CD14-positive monocyte (primary cell): ENCODE data around the gene TSHZ2. TPM values are rescaled to one million over a fixed set of nuclear protein-coding genes. Genes with fewer than 3 reads are reported as not detected.

Source experiments
- DNase-seq, 3 donors: peaks; one replicate each; pipeline ENCODE4 v3.0.0-alpha.2; 2011 to 2022
- H2AFZ ChIP-seq: 2 replicates; pipeline ENCODE4 v1.6.0; 2012; ENCODE audit warnings: mild to moderate bottlenecking, low read depth, low read length, inconsistent platforms; ENCODE audit not compliant: insufficient read depth, poor library complexity, severe bottlenecking
- H3K27ac ChIP-seq, 2 donors: 1 replicate in 1 of 2; 2 replicates in 1 of 2; pipeline ENCODE4 v1.5.1; 2012 to 2013; ENCODE audit warnings: low read length in 2 of 2, control low read depth in 1 of 2, inconsistent platforms in 1 of 2, low read depth in 1 of 2, mild to moderate bottlenecking in 1 of 2
- H3K27me3 ChIP-seq, 2 donors: one replicate each; pipeline versions ENCODE4 v1.6.0 to v1.6.1; 2011 to 2013; ENCODE audit warnings: low read length in 2 of 2; ENCODE audit not compliant: control insufficient read depth in 2 of 2, insufficient read depth in 2 of 2
- H3K36me3 ChIP-seq, 2 donors: replicated peaks in 1 of 2; 1 replicate in 1 of 2; 2 replicates in 1 of 2; pipeline versions ENCODE4 v1.5.1 to v1.6.1; 2012 to 2013; ENCODE audit warnings: low read length in 2 of 2, control low read depth in 1 of 2, inconsistent platforms in 1 of 2, mild to moderate bottlenecking in 1 of 2; ENCODE audit not compliant: insufficient read depth in 2 of 2, control insufficient read depth in 1 of 2
- H3K4me1 ChIP-seq, 2 donors: 1 replicate in 1 of 2; 2 replicates in 1 of 2; pipeline versions ENCODE4 v1.5.1 to v1.6.1; 2012 to 2013; ENCODE audit warnings: low read length in 2 of 2, control low read depth in 1 of 2, inconsistent platforms in 1 of 2, mild to moderate bottlenecking in 1 of 2, moderate library complexity in 1 of 2; ENCODE audit not compliant: insufficient read depth in 2 of 2, control insufficient read depth in 1 of 2
- H3K4me2 ChIP-seq: replicated peaks from 2 replicates; pipeline ENCODE3; 2012; ENCODE audit warnings: low read length, moderate library complexity, mild to moderate bottlenecking; ENCODE audit not compliant: poor library complexity, severe bottlenecking; ENCODE audit errors: extremely low read depth
- H3K4me3 ChIP-seq, 3 experiments: fragments of 200-600 bp in 1 of 3; sonication (generic) in 1 of 3; replicated peaks in 1 of 3; 1 replicate in 2 of 3; 2 replicates in 1 of 3; pipeline ENCODE4 v1.5.1; 2011 to 2013; ENCODE audit warnings: low read length in 3 of 3, mild to moderate bottlenecking in 3 of 3, control low read depth in 2 of 3, low read depth in 2 of 3, inconsistent platforms in 1 of 3, moderate library complexity in 1 of 3
- H3K79me2 ChIP-seq: 2 replicates; pipeline ENCODE4 v1.6.0; 2012; ENCODE audit warnings: mild to moderate bottlenecking, control low read depth, inconsistent platforms, low read length, moderate library complexity; ENCODE audit not compliant: insufficient read depth
- H3K9ac ChIP-seq: 2 replicates; pipeline ENCODE4 v1.6.0; 2017; ENCODE audit warnings: low read length, mild to moderate bottlenecking; ENCODE audit not compliant: insufficient read depth, poor library complexity, severe bottlenecking
- H3K9me3 ChIP-seq, 2 donors: replicated peaks in 1 of 2; 1 replicate in 1 of 2; 2 replicates in 1 of 2; pipeline versions ENCODE4 v1.5.1 to v1.6.1; 2012 to 2013; ENCODE audit warnings: low read length in 2 of 2, control low read depth in 1 of 2; ENCODE audit not compliant: control insufficient read depth in 1 of 2, insufficient read depth in 1 of 2
- H4K20me1 ChIP-seq: 2 replicates; pipeline ENCODE4 v1.6.0; 2012; ENCODE audit warnings: mild to moderate bottlenecking, low read length, control low read depth, moderate library complexity; ENCODE audit not compliant: insufficient read depth
- H3K27ac Mint-ChIP-seq, 7 donors: one replicate each; pipeline ENCODE4 v1.8.0; 2020; ENCODE audit warnings: mild to moderate bottlenecking in 7 of 7, mixed read lengths in 7 of 7, moderate library complexity in 6 of 7, inconsistent platforms in 2 of 7
- H3K27me3 Mint-ChIP-seq, 3 donors: one replicate each; pipeline ENCODE4 v1.8.0; 2021 to 2022; ENCODE audit warnings: low read depth in 3 of 3, mild to moderate bottlenecking in 3 of 3, mixed read lengths in 3 of 3, moderate library complexity in 3 of 3, inconsistent platforms in 1 of 3
- H3K36me3 Mint-ChIP-seq, 2 donors: one replicate each; pipeline ENCODE4 v1.8.0; 2020; ENCODE audit warnings: mixed read lengths in 2 of 2, inconsistent platforms in 1 of 2, mild to moderate bottlenecking in 1 of 2
- H3K4me1 Mint-ChIP-seq: one replicate; pipeline ENCODE4 v1.8.0; 2020; ENCODE audit warnings: mild to moderate bottlenecking, mixed read lengths
- H3K4me3 Mint-ChIP-seq, 2 donors: one replicate each; pipeline ENCODE4 v1.8.0; 2020; ENCODE audit warnings: mild to moderate bottlenecking in 2 of 2, mixed read lengths in 2 of 2, moderate library complexity in 1 of 2
- H3K9me3 Mint-ChIP-seq, 7 donors: one replicate each; pipeline ENCODE4 v1.8.0; 2020 to 2022; ENCODE audit warnings: mixed read lengths in 7 of 7, mild to moderate bottlenecking in 6 of 7, moderate library complexity in 6 of 7, inconsistent platforms in 2 of 7
- CTCF ChIP-seq: fragments of 200-600 bp; IDR thresholded peaks from one replicate; pipeline ENCODE4 v1.8.0; 2022; ENCODE audit warnings: antibody characterized with exemption, mild to moderate bottlenecking
- WGBS: methylation state at CpG from one replicate; pipeline ENCODE4 v1.1.5; 2013; ENCODE audit warnings: missing lambda C conversion rate; ENCODE audit not compliant: insufficient coverage; 5-methylcytosine and 5-hydroxymethylcytosine counted together
- intact Hi-C, 2 donors: fragments of 100-400 bp; cut with micrococcal nuclease; formaldehyde crosslinking; loops; one replicate each; pipeline versions ENCODE4 v1.15.0 to v1.15.1; 2023
- polyA plus RNA-seq, 3 donors: library from polyadenylated mRNA; depleted of rRNA in 1 of 3; unstranded in 2 of 3; stranded (reverse) in 1 of 3; fragments of 300-500 nt in 2 of 3; fragments of >200 nt in 1 of 3; fragmentation: Illumina TruSeq in 2 of 3; gene quantifications; 1 replicate in 2 of 3; 2 replicates in 1 of 3; pipeline ENCODE4 v1.2.3, GENCODE V29; 2012 to 2021

The TSHZ2 gene
- polyA plus RNA-seq, 3 donors = not detected

- Mint-ChIP-seq H3K27me3 (peaks cover 0 to 3% (median 2%) of the 10 kb centered on the region in 3 donors), H3K27ac (no peak overlapping the region), H3K36me3 (no peaks in the 10 kb centered on the region), H3K9me3 (peaks cover 0 to 8% (median 3%) of the 10 kb centered on the region in 7 donors), H3K4me3 (no peak overlapping the region), H3K4me1 (no peaks in the 10 kb centered on the region)
- Histone ChIP-seq H3K79me2 (no peaks in the 10 kb centered on the region), H3K27ac (no peak overlapping the region), H3K36me3 (no peaks in the 10 kb centered on the region), H3K9ac (no peak overlapping the region), H4K20me1 (no peaks in the 10 kb centered on the region), H3K4me1 (no peaks in the 10 kb centered on the region), H3K4me2 (no peak overlapping the region), H2AFZ (no peak overlapping the region), H3K27me3 (no peaks in the 10 kb centered on the region), H3K4me3 (no peak overlapping the region), H3K9me3 (no peaks in the 10 kb centered on the region)
- 94% methylated on average over 3 of the region's 9 CpGs for WGBS
- no peak for DNase-seq
- intact Hi-C loops = no loop called here
- TF ChIP-seq CTCF = no peak
Measured at GRCh38 chr20:52924411-52925271, 47.5 kb upstream of the TSHZ2 start.

GRCh38 chr20:52926505-52926904, 45.7 kb upstream of the TSHZ2 start:
- H3K9ac ChIP-seq = no peak overlapping the region
- H3K36me3 Mint-ChIP-seq = no peaks in the 10 kb centered on the region
- H3K27ac Mint-ChIP-seq = no peak overlapping the region
- no peak overlapping the region for H3K4me3 ChIP-seq
- intact Hi-C loops = no loop called here
- no peak overlapping the region for H3K27ac ChIP-seq
- no peaks in the 10 kb centered on the region for H3K79me2 ChIP-seq
- no peak overlapping the region for H2AFZ ChIP-seq
- peaks cover 0 to 10% (median 3%) of the 10 kb centered on the region in 7 donors for H3K9me3 Mint-ChIP-seq
- no peaks in the 10 kb centered on the region for H3K36me3 ChIP-seq
- no peak for DNase-seq
- H4K20me1 ChIP-seq = no peaks in the 10 kb centered on the region
- no peaks in the 10 kb centered on the region for H3K4me1 ChIP-seq
- no peak overlapping the region for H3K4me3 Mint-ChIP-seq
- no peak for TF ChIP-seq CTCF
- no peaks in the 10 kb centered on the region for H3K9me3 ChIP-seq
- no peak overlapping the region for H3K4me2 ChIP-seq
- peaks cover 0 to 4% (median 3%) of the 10 kb centered on the region in 3 donors for H3K27me3 Mint-ChIP-seq
- WGBS = no CpG with 5 or more reads among the region's 1 CpG
- no peaks in the 10 kb centered on the region for H3K27me3 ChIP-seq
- no peaks in the 10 kb centered on the region for H3K4me1 Mint-ChIP-seq
